Peyer's patch (tissue), 4 donors: Measurements from ENCODE around the gene ELANE.
"Not testable (repeated sequence)": the region's sequence is repeated elsewhere in the genome, so short reads cannot be mapped to it uniquely, and the experiment has no call there.

Experiments used
- POLR2A ChIP-seq, 2 donors: fragments of 450-650 bp; IDR thresholded peaks; one replicate each; pipeline ENCODE4 v1.5.1; 2017; ENCODE audit warnings: antibody characterized with exemption in 2 of 2, mild to moderate bottlenecking in 2 of 2, moderate library complexity in 2 of 2
- TF ChIP-seq, protein P1 (sequence below), 6 experiments: fragments of 450-650 bp in 4 of 6; fragments of 200-600 bp in 2 of 6; sonication (generic) in 1 of 6; IDR thresholded peaks; one replicate each; pipeline ENCODE4 v1.5.1; 2017 to 2019; ENCODE audit warnings: antibody characterized with exemption in 6 of 6, mild to moderate bottlenecking in 3 of 6, moderate library complexity in 1 of 6

DNA sequence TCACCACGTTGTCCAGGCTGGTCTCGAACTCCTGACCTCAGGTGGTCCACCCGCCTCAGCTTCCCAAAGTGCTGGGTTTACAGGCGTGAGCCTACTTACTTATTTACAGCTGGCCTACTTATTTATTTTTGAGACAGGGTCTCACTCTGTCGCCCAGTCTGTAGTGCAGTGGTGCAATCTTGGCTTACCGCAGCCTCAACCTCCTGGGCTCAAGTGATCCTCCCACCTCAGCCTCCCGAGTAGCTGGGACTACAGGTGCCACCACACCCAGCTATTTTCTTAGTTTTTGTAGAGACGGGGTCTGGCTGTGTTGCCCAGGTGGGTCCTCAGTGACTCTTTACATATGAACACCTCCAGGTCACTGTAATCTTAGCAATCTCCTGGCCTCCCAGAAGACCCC, 2.9 kb upstream of the ELANE start:
- TF ChIP-seq, protein P1, sequence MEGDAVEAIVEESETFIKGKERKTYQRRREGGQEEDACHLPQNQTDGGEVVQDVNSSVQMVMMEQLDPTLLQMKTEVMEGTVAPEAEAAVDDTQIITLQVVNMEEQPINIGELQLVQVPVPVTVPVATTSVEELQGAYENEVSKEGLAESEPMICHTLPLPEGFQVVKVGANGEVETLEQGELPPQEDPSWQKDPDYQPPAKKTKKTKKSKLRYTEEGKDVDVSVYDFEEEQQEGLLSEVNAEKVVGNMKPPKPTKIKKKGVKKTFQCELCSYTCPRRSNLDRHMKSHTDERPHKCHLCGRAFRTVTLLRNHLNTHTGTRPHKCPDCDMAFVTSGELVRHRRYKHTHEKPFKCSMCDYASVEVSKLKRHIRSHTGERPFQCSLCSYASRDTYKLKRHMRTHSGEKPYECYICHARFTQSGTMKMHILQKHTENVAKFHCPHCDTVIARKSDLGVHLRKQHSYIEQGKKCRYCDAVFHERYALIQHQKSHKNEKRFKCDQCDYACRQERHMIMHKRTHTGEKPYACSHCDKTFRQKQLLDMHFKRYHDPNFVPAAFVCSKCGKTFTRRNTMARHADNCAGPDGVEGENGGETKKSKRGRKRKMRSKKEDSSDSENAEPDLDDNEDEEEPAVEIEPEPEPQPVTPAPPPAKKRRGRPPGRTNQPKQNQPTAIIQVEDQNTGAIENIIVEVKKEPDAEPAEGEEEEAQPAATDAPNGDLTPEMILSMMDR (IDR thresholded peaks at IDR 0.05): not testable (repeated sequence)
- not testable (repeated sequence) for TF ChIP-seq POLR2A (IDR thresholded peaks at IDR 0.05)
